ENCODE data around the gene CAV3.

CAV3 gene

DNA sequence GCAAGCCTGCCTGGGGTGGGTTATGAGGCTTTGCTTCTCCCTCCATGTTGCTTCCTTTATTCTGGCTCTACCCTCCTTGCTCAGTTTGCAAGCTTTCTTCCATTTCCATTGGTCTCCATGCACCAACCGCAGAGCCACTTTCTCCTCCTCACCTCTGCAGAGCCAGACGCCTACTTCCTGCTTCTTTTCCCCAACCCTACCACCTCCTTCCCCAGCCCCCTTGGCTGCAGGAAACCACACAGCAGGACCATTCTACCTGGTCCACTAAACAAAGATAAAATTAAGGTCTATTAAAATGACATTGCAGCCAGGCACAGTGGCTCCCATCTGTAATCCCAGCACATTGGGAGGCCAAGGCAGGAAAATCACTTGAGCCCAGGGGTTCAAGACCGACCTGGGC is 10.0 kb upstream of the CAV3 start:
- FAIRE-seq (no peak), DNase-seq (ENCODE audit: insufficient read length) (no peak)
- TF ChIP-seq TAF1 (IDR thresholded peaks at IDR 0.05; ENCODE audit: borderline replicate concordance, low read depth, low read length) (no peak), POLR2AphosphoS5 (IDR thresholded peaks at IDR 0.05; ENCODE audit: low read depth, low read length) (no peak), POLR2A (IDR thresholded peaks at IDR 0.05; ENCODE audit: low read depth, low read length) (no peak)

DNA sequence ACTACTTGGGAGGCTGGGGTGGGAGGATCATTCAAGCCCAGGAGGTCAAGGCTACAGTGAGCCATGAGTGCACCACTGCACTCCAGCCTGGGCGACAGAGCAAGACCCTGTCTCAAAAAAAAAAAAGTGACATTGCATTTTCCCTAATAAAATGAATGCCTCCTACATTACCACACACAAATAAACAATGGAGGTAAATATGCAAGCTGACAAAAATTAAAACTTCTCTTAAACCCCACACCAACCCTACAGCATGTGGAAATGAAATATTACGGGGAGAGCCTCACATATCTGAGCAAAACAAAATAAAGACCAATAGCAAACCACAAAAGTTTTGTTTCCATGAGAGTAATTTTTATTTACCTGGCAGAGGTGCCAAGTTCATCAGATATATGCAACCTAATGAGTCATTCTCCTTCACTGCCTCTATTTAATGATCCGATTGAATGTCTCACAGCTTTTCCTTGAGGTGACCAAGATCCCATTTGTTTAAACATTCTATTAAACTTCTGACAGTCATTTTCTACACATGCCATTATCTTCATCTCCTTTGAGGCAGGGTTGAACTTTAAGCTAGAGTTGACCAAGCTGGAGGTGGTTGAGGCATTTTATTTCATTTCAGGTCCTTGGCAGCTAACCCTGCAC is 9.4 kb upstream of the CAV3 start:
- no peak for FAIRE-seq
- no peak for DNase-seq (ENCODE audit: insufficient read length)
- TF ChIP-seq POLR2A (IDR thresholded peaks at IDR 0.05; ENCODE audit: low read depth, low read length): no peak
- no peak for TF ChIP-seq POLR2AphosphoS5 (IDR thresholded peaks at IDR 0.05; ENCODE audit: low read depth, low read length)
- TF ChIP-seq TAF1 (IDR thresholded peaks at IDR 0.05; ENCODE audit: borderline replicate concordance, low read depth, low read length): no peak

DNA sequence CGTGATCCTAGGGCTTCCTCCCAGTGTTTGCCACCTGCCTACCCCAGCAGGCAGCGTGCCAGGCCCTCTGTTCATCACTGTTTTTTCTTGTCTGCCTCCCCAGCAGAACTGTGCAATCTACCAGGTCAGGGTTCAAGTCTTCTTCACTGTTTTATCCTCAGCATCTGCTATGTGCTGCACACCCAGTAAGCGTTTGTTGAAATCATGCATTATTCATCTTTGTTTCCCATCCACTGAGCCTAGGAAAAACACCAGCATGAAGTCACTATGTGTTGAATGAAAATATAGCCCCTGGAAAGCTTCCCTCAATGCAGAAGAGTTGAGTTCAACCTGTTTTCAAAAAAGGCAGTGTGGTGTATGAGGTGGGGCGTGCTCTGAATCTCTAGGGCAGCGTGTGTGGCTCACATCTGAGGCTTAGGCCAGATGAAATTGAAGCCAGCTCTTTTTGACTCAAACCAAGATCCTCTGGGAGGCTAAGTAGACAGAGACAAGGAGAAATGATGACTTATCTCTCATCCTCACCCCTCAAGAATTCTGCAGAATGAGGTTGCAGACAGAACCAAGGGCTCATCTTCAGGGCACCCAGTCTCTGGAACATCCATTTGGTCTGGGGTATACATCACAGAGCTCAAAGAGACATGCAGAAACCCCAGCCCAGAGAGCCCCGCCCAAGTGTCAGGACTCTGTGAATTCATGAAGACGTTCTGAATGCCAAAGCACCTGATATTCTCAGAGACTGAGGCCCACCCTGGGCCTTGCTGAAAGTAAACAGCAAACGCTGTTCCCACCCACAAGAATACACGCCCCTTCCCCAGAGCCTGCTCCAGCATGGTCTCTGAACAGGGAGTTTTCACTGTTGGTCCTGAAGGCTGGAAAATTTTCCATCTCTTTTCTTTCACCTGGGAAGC is 5.7 kb upstream of the CAV3 start:
- TF ChIP-seq POLR2AphosphoS5 (IDR thresholded peaks at IDR 0.05; ENCODE audit: low read depth, low read length) (no peak), POLR2A (IDR thresholded peaks at IDR 0.05; ENCODE audit: low read depth, low read length) (no peak), TAF1 (IDR thresholded peaks at IDR 0.05; ENCODE audit: borderline replicate concordance, low read depth, low read length) (no peak)
- no peak for DNase-seq (ENCODE audit: insufficient read length)
- FAIRE-seq: no peak

GRCh38 chr3:8729479-8729878 is 4.1 kb upstream of the CAV3 start:
- no peak for TF ChIP-seq POLR2AphosphoS5 (IDR thresholded peaks at IDR 0.05; ENCODE audit: low read depth, low read length)
- TF ChIP-seq TAF1 (IDR thresholded peaks at IDR 0.05; ENCODE audit: borderline replicate concordance, low read depth, low read length): no peak
- TF ChIP-seq POLR2A (IDR thresholded peaks at IDR 0.05; ENCODE audit: low read depth, low read length): no peak
- FAIRE-seq: no peak

GRCh38 chr3:8730656-8731055 is 2.9 kb upstream of the CAV3 start:
- DNase-seq (ENCODE audit: insufficient read length) (no peak), FAIRE-seq (no peak)
- TF ChIP-seq POLR2A (IDR thresholded peaks at IDR 0.05; ENCODE audit: low read depth, low read length) (no peak), TAF1 (IDR thresholded peaks at IDR 0.05; ENCODE audit: borderline replicate concordance, low read depth, low read length) (no peak), POLR2AphosphoS5 (IDR thresholded peaks at IDR 0.05; ENCODE audit: low read depth, low read length) (no peak)

More at GRCh38 chr3:8729479-8729878, 4.1 kb upstream of the CAV3 start:
- no peak for DNase-seq (ENCODE audit: insufficient read length)

- DNase-seq (ENCODE audit: insufficient read length) (no peak), FAIRE-seq (no peak)
- TF ChIP-seq TAF1 (IDR thresholded peaks at IDR 0.05; ENCODE audit: borderline replicate concordance, low read depth, low read length) (no peak), POLR2AphosphoS5 (IDR thresholded peaks at IDR 0.05; ENCODE audit: low read depth, low read length) (no peak), POLR2A (IDR thresholded peaks at IDR 0.05; ENCODE audit: low read depth, low read length) (no peak)
Observed at GRCh38 chr3:8732413-8732812, 1.2 kb upstream of the CAV3 start.

- FAIRE-seq (no peak), DNase-seq (ENCODE audit: insufficient read length) (no peak)
- no peak for TF ChIP-seq POLR2A (IDR thresholded peaks at IDR 0.05; ENCODE audit: low read depth, low read length)
- no peak for TF ChIP-seq POLR2AphosphoS5 (IDR thresholded peaks at IDR 0.05; ENCODE audit: low read depth, low read length)
- TF ChIP-seq TAF1 (IDR thresholded peaks at IDR 0.05; ENCODE audit: borderline replicate concordance, low read depth, low read length): no peak
Observed at GRCh38 chr3:8734137-8734878, 706 bp downstream of the CAV3 start.

DNA sequence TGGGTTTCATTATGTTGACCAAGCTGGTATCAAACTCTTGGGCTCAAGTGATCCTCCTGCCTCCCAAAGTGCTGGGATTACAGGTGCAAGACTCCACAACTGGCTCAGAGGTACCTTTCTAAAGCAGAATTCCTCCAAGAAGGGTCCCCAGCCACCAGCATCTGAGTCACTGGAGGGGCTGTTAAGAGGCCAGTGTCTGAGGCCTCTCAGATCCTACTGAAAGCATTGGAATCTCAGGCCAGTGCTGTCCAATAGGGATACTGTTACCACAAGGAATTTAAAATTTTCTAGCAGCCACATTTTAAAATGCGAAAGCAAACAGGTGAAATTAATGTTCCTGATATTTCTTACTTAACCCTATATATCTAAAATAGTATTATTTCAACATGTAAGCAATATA is 1.3 kb downstream of the CAV3 start:
- FAIRE-seq: no peak
- TF ChIP-seq TAF1 (IDR thresholded peaks at IDR 0.05; ENCODE audit: borderline replicate concordance, low read depth, low read length) (no peak), POLR2A (IDR thresholded peaks at IDR 0.05; ENCODE audit: low read depth, low read length) (no peak), POLR2AphosphoS5 (IDR thresholded peaks at IDR 0.05; ENCODE audit: low read depth, low read length) (no peak)
- no peak for DNase-seq (ENCODE audit: insufficient read length)

DNA sequence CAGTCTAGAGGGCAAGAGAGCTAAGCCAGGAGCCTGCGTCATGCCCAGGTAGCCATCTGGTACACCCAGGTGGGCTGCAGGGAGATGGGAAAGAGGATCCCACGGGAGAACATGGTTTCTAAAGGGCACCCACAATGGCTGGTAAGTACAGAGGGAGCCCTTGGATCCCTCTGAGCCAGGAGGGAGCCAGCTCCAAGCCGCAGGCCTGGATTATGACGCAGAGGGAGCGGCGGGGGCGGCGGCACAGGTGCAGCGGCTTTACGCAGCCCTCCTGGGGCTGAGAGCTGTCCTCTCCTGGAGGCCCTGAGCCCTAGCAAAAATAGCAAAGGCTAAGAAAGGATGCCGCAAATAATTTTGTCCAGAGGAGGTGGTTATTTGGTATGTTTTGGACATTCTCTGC is 2.8 kb downstream of the CAV3 start:
- FAIRE-seq (no peak), DNase-seq (ENCODE audit: insufficient read length) (no peak)
- TF ChIP-seq POLR2A (IDR thresholded peaks at IDR 0.05; ENCODE audit: low read depth, low read length) (no peak), POLR2AphosphoS5 (IDR thresholded peaks at IDR 0.05; ENCODE audit: low read depth, low read length) (no peak), TAF1 (IDR thresholded peaks at IDR 0.05; ENCODE audit: borderline replicate concordance, low read depth, low read length) (no peak)

- FAIRE-seq (no peak), DNase-seq (ENCODE audit: insufficient read length) (no peak)
- TF ChIP-seq POLR2AphosphoS5 (IDR thresholded peaks at IDR 0.05; ENCODE audit: low read depth, low read length) (no peak), TAF1 (IDR thresholded peaks at IDR 0.05; ENCODE audit: borderline replicate concordance, low read depth, low read length) (no peak), POLR2A (IDR thresholded peaks at IDR 0.05; ENCODE audit: low read depth, low read length) (no peak)
Observed at GRCh38 chr3:8737301-8737700, 3.7 kb downstream of the CAV3 start.

DNA sequence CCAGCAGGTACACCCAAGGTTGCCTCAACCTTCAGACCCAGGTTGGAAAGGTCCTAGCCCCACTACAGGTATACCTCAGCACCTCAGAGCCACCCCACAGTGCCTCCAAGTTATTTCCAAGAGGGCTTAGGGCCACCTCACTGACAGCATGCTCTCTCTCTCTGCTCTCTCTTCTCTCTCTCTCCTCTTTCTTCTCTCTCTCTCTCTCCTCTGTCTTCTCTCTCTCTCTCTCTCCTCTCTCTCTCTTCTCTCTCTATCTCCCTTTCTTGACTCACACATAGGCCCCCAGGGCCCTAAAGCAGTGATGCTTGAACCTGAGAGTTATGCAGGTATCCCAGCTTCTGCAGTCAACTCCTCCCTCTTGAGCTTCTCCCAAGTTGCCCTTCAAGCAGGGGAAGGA is 4.2 kb downstream of the CAV3 start:
- DNase-seq (ENCODE audit: insufficient read length) (no peak), FAIRE-seq (no peak)
- TF ChIP-seq TAF1 (IDR thresholded peaks at IDR 0.05; ENCODE audit: borderline replicate concordance, low read depth, low read length): no peak

All from GM12892 (cell line).